ENCODE data around the gene JPH2.

The JPH2 gene

DNA sequence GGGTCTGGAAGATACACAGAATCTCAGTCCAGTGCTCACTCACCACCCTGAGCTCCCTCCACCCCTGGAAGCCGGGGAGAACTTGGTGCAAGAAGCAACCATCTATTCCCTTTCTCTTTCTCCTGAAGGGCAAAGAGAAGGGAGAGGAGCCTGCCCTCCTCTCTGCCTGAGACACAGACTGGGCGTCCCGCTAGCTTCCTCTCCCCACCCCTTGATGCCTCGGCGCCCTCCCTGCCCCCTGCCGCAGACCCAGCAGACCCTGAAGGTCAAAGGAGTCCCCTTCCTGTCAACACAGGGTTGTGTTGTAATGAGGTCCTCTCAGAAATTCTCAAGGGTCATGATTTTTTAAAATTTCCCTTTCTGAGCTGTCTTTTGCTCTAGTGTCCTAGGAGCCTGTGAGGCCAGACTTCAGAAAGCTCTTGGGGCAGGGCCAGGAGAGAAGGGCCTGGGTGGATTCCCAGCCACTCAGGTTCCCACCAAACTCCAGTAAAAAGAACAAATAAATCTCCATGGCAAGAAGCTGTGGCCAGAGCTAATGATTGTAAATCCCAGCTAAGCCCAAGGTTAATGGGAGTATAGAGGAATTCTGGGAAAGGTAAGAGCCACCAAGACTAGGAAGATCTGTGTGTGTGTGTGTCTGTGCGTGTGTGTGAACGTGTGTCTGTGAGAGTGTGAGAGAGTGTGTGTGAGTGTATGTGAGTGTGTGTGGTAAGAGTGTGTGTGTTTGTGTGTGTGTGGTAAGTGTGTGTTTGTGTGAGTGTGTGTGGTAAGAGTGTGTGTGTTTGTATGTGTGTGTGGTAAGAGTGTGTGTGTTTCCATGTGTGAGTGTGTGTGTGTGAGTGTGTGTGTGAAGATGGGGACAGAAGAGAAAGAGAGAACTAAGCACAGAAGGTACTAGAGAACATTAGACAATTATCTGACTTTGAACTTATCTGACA lies 1.1 kb upstream of the JPH2 start:
- no peak for DNase-seq (ENCODE audit: low read depth in 2 of 2)

DNA sequence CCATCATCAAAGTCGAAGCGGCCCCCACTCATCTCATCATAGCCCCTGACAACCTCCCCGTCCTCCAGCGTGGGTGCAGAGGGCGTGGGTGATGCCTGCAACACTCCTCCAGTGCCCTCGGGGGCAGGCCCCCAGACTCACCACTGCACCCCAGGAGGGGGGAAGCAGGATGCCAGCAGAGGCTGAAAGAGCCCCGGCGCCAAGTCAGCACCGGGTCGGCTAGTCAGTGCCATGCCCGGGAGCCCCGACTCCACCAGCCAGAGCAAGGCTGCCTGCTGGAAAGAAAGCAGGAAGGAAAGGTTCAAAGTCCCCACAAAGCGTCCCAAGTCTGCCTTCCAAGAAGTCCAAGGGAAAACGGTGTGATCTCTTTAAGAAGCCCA lies 324 bp downstream of the JPH2 start:
- DNase-seq (ENCODE audit: low read depth in 2 of 2) = no peak

GRCh38 chr20:44186201-44186600 lies 787 bp downstream of the JPH2 start:
- no peak for DNase-seq (ENCODE audit: low read depth in 2 of 2)

GRCh38 chr20:44185574-44185973 lies 1.4 kb downstream of the JPH2 start:
- DNase-seq (ENCODE audit: low read depth in 2 of 2) = no peak

GRCh38 chr20:44183282-44183681 lies 3.7 kb downstream of the JPH2 start:
- DNase-seq (ENCODE audit: low read depth in 2 of 2) = no peak

GRCh38 chr20:44182863-44183262 lies 4.1 kb downstream of the JPH2 start:
- DNase-seq (ENCODE audit: low read depth in 2 of 2) = no peak

GRCh38 chr20:44182135-44182765 lies 4.7 kb downstream of the JPH2 start:
- DNase-seq (ENCODE audit: low read depth in 2 of 2) = no peak

DNA sequence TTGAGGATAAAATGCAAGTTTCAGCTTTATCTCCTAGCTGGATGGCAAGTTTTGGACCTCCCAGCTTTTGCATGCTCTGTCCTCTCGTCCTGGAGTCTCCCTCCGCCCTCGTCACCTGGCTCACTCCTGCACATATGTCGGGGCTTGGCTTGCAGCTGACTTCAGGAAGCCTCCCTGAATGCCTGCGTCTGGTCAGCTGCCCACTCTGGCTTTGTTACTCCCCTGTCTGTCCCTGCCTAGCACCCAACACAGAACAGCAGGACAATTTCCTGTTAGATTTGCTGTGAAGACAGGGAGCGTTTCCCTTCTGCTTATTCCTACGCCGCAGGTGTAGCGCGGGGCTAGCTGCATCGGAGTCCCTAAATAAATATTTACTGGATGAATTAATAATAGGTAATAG lies 5.4 kb downstream of the JPH2 start:
- no peak for DNase-seq (ENCODE audit: low read depth in 2 of 2)

DNA sequence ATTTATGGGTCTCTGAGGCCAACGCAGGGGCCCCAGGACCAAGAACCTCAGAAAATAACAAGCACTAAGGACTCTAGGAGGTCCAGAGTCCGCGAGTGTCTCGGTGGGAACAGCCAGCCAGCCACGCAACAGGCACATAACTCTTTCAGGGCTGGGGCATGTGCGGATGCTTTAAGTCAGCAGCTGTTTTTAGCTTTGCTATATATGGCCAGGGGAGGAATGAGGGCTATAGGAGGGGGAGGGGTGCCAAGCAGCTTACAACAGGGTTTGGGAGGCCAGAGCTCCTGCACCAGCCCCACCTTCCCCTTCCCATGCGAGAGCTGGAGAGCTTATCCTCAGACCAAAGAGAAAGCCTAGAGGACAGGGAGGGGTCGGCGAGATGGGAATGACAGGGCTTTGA lies 6.2 kb downstream of the JPH2 start:
- no peak for DNase-seq (ENCODE audit: low read depth in 2 of 2)

DNA sequence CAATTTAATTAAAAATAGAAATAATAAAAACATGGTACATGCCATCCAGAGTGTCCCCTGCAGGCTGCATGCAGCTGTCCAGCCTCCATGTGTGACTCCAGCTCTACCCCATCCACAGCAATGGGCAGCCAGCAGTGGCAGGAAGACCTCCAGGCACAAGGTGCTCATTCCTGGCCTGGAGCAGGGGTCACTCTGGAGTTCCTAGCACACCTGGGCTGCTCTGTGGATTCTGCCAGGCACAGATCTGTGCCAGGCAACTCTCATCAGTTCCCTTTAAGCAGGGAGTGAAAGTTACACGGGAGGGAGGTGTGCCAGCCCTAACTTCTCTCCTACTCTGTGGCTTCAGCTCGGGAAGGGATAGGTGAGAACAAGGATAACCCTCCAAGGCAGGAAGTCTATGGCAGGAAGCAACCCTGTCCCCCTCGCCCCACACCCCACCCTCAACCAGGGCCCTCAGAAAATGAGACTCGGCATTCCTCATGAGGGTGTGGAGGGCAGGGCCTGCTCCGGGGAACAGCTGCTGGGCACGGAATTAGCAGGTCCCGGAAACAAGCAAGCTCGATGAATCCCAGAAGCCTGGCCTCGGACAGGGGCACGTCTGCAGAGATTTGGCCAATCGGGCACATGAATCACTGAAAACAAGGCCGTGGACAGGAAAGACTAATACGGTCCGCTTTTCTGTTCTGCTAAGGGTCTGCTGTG lies 10.0 kb downstream of the JPH2 start:
- no peak for DNase-seq (ENCODE audit: low read depth in 2 of 2)

GRCh38 chr20:44174996-44175765 lies 11.8 kb downstream of the JPH2 start:
- no peak for DNase-seq (ENCODE audit: low read depth in 2 of 2)

GRCh38 chr20:44173846-44174245 lies 13.1 kb downstream of the JPH2 start:
- no peak for DNase-seq (ENCODE audit: low read depth in 2 of 2)

DNA sequence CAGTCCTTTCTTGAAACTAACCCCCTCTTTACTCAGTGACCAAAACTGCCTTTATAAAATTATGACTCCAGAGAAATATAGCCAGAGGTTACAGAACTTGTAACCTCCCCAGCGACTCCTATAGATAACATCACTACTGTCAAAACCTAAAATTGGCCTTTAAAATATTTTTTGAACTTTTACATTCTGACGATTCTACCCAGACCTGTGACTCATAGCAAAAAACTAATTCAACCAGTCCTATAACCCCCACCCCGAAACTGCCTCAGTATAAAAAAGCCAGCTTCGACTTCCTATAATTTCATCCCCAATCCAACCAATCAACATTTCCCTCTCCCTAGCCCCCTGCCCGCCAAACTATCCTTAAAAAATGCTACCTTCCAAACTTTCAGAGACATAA lies 13.9 kb downstream of the JPH2 start:
- no peak for DNase-seq (ENCODE audit: low read depth in 2 of 2)

DNA sequence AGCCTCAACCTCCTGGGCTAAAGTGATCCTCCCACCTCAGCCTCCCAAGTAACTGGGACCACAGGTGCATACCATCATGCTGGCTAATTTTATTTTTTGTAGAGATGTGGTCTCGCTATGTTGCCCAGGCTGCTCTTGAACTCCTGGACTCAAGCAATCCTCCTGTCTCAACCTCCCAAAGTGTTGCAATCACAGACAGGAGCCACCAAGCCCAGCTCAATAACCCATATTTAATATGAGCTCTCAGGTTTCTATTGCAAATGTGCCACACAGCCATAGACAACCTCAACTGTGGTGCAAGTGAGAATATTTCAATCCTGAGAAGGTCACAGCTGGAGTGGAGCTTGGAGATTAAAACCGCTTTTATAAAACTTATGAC lies 14.4 kb downstream of the JPH2 start:
- DNase-seq (ENCODE audit: low read depth in 2 of 2) = no peak

DNA sequence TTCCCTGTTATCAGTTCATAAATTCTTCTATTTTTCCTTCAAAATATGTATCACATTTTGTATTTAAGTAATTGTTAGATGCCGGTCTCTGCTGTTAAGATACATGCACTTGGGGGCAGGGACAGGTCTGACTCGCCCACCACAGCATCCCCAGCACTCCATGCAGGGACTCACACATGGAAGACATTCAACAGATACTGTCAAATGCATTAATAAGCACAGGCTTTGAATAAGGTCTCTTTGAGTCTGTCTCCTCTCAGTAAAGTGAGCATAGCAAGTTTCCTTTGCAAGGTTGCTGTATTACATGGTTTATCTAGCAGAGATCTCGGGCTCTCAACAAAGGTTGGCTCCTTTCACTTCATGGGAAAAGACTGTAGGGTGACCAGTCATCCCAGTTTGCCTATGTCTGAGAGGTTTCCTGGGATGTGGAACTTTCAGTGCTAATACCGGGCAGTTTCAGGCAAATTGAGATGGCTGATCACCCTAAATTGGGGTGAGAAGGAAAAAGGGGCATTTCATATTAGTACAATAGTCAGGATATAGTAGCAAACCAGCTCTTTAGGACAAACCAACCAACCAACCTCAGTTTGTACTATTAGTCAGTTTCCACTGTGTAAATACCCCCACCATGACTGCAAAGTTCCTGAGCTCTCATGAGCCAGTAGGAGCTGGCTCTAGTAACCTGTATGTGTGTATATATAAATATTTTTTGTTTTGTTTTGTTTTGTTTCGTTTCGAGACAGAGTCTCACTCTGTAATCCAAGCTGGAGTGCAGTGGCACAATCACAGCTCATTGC lies 15.0 kb downstream of the JPH2 start:
- no peak for DNase-seq (ENCODE audit: low read depth in 2 of 2)

- no peak for DNase-seq (ENCODE audit: low read depth in 2 of 2)
These were observed 16.1 kb downstream of the JPH2 start for GRCh38 chr20:44170816-44171410.

DNA sequence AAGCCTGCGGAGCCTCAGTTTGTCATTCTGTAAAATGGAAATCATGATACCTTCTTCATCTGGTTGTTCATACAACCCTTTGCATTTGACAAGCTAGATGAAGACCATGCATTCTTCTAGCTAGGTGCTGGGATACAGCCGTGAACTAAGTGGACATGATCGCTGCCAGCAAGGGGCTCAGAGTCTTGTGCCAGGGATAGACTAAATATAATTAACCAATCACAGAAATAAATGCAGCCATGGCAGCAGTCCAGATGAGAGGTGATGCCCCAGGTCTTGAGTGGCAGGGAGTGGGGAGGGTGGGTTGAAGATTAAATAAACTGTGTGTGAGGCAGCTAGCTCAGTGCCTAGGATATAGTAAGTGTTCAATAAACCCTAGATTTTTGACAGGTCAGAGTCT lies 19.3 kb downstream of the JPH2 start:
- DNase-seq (ENCODE audit: low read depth in 2 of 2) = no peak

- DNase-seq (ENCODE audit: low read depth in 2 of 2) = no peak
These were observed 20.5 kb downstream of the JPH2 start for GRCh38 chr20:44166477-44166876.

GRCh38 chr20:44166008-44166407 lies 21.0 kb downstream of the JPH2 start:
- no peak for DNase-seq (ENCODE audit: low read depth in 2 of 2)

DNA sequence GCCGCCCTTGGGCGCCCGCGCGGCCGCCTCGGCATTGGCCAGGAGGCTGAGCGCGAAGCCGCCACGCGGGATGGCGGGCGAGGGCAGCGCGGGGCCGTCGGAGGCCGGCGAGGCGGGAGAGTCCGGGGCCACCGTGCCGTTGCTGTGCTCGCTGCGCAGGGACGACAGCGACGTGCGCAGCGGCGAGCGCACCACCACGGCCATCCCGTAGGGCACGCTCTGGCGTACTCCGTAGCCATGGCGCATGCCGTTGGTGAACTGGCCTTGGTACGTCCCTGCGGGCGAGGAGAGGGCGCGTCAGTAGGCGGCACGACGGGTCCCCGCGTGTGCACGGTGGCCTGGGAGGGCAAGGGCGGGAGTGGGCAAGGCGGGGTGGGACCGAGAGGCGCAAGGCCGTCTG lies 26.9 kb downstream of the JPH2 start:
- no peak for DNase-seq (ENCODE audit: low read depth in 2 of 2)

- no peak for DNase-seq (ENCODE audit: low read depth in 2 of 2)
These were observed 27.3 kb downstream of the JPH2 start for GRCh38 chr20:44159711-44160110.

All from stimulated activated CD8-positive, alpha-beta memory T cell treated with anti-CD3 and anti-CD28 coated beads, Interleukin-7, amount 100 ng/mL, for 4 hours (primary cell).